ENCODE data around the gene DUS2.
"Not testable (repeated sequence)": the region's sequence is repeated elsewhere in the genome, so short reads cannot be mapped to it uniquely, and the experiment has no call there.

The DUS2 gene

DNA sequence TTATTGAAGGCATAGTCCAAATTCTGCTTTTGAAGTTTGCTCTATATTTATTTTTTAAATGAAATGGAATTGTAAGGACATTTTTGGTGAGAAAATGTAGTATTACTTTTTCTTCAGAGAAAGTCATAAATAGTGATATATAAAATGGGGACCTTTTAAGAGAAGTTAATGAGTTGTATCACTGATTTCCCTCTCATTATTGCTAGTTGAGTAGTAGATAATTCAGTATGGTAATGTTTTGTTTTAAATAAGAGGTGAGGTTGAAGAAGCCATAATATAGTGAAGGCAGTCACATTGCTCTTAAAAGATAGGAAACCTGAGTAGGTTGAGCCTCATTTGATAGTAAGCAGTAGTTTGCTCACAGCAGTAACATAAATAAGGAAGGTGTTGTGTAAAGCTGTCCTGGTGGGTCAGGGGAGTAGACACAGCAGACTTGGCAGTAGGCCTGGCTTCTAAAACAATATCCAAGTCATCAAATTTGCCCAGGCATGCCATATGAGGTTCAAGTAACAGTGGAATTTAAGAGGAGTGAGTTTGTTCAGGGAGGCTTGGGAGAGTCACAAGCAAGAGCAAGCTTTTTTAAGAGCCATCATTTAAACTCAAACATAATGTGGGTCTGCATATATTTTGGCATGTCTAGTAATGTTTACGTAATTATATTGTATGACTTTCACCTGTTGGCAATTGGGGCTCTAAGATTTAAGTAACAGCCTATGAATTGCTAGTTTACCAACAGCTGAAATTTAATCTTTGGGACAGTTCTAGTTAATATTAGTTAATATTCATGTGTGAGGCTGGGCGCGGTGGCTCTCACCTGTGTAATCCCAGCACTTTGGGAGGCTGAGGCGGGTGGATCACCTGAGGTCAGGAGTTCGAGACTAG, 68.5 kb downstream of the DUS2 start:
- no peak for DNase-seq (ENCODE audit: low read depth)

DNA sequence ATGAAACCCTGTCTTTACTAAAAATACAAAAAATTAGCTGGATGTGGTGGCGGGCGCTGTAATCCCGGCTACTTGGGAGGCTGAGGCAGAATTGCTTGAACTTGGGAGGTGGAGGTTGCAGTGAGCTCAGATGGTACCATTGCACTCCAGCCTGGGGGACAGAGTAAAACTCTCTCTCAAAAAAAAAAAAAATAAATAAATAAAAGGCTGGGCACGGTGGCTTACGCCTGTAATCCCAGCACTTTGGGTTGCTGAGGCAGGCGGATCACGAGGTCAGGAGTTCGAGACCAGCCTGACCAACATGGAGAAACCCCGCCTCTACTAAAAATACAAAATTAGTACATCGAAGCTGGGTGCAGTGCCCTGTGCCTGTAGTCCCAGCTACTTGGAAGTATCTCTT, 69.2 kb downstream of the DUS2 start:
- not testable (repeated sequence) for DNase-seq (ENCODE audit: low read depth)

DNA sequence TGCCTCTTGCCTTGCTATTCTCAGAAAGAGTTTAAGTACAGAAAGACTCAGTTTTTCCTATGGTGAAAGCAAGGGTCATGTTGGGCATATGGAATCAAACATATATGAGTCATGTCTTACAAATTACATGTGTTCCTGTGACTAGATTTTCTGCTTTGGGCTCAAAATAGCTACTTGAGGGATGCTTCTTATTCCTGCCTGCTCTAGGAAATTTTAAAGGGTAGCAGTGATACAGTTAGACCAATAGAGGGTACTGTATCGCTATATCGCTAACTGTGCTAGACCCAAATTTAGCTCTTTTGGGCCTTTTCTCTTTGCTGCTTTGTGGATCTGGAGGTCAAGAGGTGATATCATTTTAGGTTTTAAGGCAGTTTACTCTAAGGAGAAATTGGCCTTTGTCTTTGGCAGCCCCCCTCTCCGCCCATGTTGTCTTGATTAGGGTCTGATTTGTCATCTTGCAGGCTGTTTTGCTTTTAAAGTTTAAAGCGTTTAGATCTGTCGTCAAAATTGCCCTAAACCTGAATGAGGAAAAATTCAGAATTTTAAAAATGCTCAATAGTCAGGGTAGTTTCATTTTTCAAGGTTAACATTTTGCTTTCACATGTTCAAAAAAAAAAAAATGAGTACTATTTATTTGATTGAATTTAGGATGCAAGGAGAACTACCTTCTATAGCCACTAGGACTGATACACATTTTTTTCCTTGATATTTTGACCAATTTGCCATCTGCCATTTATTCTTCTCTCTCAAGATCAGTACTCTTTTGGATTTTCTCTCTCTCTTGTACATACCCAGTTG, 70.9 kb downstream of the DUS2 start:
- no peak for DNase-seq (ENCODE audit: low read depth)

DNA sequence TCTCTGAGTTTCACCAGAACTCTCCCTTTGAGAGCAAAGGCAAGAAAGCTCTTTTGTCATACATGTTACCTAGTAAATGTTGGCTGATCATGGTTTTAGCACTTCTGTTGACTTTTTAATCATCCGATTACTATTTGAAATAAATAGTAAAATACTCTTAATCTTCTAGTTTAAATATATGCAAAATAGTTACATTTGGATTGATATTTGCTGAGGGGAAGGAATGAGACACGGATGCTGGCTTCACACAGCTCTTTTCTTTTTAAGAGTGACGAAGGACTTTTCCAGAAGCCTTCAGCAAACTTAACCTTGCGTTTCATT, 71.5 kb downstream of the DUS2 start:
- no peak for DNase-seq (ENCODE audit: low read depth)

DNA sequence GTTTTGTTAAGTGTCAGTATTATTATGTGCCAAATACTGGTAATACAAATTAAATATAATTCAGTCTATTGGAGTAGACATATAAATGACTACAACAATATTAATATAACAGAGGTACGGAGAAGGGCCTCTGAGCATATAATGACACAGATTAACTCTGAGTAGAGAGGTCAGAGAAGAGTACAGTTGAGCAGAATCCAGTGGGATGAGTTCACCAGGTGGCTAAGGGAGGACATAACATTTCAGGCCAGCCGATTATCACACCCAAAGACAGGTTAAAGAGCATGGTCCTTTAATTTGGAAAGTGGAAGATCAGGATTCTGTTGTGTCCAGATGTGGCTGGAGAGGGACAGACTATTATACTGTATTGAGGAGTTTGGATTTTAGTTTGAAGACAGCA, 73.4 kb downstream of the DUS2 start:
- DNase-seq (ENCODE audit: low read depth) = no peak

DNA sequence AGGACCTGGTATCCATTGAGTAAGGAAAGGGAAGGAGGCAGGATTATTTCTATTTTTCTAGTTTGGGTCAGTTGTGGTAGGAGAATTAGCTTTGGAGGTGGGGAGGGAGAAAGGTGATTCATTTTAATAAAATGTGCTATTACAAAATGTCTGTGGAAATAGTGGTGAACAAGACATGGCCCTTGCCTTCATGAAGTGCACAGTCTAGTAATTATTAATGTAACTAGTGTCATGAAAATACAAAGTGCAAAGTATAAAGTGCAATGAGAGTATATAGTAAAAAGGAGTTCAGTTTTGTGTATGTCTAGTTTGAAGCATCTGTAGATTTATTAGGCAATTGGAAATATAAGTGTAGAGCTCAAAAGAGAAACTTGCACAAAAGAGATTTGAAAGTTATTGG, 74.0 kb downstream of the DUS2 start:
- no peak for DNase-seq (ENCODE audit: low read depth)

DNA sequence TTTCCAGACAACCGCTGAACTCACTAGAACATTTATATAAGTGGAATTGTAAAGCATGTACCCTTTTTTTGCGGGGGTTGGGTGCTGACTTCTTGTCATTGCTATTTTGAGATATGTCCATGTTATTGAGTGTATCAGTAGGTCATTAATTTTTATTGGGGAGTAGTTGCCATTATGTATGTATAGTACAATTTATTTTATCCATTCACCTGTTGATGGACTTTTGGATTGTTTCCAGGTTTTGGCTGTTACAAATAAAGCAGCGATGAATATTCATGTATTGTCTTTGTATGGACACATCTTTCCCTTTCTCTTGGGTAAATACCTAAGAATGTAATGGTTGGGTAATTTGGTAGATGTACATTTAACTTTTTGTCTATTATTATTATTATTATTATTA, 74.8 kb downstream of the DUS2 start:
- DNase-seq (ENCODE audit: low read depth) = no peak

DNA sequence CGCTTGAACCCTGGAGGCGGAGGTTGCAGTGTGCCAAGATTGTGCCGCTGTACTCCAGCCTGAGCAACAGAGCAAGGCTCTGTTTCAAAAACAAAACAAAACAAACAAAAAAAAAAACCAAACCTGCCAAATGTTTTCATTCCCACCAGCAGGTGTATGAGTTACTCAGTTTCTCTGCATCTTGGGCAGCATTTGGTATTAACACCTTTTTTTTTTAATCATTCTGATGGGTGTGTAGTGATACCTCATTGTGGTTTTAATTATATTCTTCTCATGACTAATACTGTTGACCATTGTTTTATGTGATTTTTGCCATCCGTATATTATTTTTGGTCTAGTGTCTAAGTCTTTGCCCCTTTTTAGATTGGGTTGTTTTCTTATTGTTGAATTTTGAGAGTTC, 77.4 kb downstream of the DUS2 start:
- DNase-seq (ENCODE audit: low read depth) = no peak

DNA sequence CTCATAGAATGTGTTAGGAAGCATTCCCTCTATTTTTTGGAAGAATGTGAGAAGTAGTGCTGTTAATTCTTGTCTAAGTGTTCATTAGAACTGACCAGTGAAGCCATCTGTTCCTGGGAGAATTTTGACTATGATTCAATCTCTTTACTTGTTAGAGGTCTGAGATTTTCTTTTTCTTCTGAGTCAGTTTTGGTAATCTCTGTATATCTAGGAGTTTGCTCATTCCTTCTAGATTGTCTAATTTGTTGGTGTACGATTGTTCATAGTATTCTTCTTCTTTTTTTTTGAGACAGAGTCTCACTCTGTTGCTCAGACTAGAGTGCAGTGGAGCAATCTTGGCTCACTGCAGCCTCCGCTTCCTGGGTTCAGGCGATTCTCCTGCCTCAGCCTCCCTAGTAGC, 82.5 kb downstream of the DUS2 start:
- DNase-seq (ENCODE audit: low read depth) = no peak

DNA sequence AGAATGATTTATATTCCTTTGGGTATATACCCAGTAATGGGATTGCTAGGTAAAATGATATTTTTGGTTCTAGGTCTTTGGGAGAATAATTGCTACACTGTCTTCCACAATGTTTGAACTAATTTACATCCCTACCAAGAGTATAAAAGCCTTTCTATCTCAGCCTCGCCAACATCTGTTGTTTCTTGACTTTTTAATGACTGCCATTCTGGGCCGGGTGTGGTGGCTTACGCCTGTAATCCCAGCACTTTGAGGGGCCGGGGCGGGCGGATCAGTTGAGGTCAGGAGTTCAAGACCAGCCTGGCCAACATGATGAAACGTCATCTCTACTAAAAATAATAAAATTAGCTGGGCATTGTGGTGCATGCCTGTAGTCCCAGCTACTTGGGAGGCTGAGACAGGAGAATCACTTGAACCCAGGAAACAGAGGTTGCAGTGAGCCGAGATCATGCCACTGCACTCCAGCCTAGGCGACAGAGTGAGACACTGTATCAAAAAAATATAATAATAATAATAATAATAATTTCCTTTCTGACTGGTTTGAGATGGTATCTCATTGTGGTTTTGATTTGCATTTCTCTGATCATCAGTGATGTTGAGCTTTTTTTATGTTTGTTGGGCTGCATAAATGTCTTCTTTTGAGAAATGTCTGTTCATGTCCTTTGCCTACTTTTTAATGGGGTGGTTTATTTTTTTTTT, 84.3 kb downstream of the DUS2 start:
- not testable (repeated sequence) for DNase-seq (ENCODE audit: low read depth)

DNA sequence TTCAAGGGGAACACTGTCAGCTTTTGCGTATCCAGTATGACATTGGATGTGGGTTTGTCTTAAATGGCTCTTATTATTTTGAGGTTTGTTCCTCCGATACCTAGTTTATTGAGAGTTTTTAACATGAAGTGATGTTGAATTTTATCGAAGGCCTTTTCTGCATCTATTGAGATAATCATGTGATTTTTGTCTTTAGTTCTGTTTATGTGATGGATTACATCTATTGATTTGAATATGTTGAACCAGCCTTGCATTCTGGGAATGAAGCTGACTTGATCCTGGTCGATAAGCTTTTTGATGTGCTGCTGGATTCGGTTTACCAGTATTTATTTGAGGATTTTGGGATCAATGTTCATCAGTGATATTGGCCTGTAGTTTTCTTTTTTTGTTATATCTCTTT, 86.1 kb downstream of the DUS2 start:
- DNase-seq (ENCODE audit: low read depth) = not testable (repeated sequence)

DNA sequence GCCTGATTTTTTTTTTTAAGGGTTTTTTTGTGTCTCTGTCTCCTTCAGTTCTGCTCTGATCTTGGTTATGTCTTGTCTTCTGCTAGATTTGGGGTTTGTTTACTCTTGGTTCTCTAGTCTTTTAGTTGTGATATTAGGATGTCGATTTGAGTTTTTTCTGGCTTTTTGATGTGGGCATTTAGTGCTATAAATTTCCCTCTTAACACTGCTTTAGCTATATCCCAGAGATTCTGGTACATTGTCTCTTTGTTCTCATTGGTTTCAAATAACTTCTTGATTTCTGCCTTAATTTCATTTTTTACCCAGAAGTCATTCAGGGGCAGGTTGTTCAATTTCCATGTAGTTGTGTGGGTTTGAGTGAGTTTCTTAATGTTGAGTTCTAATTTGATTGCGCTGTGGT, 87.5 kb downstream of the DUS2 start:
- DNase-seq (ENCODE audit: low read depth) = not testable (repeated sequence)

DNA sequence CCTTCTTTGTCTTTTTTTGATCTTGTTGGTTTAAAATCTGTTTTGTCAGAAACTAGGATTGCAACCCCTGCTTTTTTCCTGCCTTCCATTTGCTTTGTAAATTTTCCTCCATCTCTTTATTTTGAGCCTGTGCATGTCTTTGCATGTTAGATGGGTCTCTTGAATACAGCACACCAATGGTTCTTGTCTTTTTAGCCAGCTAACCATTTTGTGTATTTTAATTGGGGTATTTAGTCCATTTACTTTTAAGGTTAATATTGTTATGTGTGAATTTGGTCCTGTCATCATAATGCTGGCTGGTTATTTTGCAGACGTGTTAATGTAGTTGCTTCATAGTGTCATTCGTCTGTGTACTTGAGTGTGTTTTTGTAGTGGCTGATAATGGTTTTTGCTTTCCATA, 88.3 kb downstream of the DUS2 start:
- no peak for DNase-seq (ENCODE audit: low read depth)

DNA sequence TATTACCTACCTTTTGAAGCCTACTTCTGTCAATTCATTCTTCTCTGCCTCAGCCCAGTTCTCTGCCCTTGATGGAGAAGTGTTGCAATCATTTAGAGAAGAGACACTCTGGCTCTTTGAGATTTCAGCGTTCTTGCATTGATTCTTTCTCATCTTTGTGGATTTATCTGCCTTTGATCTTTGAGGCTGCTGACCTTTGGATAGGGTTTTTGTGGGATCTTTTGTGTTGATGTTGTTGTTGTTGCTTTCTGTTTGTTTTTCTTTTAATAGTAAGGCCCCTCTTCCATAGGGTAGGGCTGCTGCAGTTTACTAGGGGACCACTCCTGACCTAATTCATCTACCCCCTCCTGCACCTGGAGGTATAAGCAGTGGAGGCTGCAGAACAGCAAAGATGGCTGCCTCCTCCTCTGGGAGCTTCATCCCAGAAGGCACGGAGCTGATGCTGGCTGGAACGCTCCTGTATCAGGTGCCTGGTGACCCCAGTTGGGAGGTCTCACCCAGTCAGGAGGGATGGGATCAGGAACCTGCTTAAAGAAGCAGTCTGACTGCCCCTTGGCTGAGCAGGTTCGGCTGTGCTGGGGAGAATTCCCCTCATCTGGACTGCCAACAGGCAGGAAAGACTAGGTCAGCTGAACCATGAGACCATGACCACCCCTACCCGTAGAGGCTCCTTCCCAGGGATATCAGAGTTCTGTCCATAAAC, 90.1 kb downstream of the DUS2 start:
- DNase-seq (ENCODE audit: low read depth) = no peak

DNA sequence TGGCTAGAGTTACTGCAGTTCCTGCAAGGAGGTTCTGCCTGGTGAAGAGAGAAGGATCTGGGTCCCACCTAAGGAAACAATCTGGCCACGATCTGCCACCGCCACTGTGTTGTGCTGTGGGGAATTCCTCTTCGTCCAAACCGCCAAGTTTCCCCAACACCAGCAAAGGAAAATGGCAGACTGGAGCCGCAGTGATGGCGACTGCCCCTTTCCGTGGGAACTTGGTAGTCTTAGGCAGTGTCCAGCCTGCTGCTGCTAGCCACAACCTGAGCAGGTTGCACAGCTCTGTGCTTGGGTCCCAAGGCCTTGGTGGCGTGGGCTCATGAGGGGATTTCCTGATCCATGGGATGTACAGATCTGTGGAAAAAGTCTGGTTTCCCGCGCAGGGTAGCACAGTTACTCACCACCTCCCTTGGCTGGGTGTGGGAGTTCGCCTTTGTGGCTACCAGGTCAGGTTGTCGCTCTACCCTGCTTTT, 90.7 kb downstream of the DUS2 start:
- no peak for DNase-seq (ENCODE audit: low read depth)

DNA sequence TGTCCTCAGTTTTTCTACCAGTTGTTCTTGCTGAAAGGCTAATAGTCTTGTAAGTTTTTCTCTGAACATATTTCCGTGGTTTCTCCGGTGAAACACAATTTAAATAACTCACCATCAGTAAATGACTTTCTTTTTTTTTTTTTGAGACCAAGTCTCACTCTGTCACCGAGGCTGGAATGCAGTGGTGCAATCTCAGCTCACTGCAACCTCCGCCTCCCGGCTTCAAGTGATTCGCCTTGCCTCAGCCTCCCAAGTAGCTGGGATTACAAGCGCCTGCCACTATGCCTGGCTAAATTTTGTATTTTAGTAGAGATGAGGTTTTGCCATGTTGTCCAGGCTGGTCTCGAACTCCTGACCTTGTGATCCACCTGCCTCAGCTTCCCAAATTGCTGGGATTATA, 91.9 kb downstream of the DUS2 start:
- DNase-seq (ENCODE audit: low read depth) = not testable (repeated sequence)

DNA sequence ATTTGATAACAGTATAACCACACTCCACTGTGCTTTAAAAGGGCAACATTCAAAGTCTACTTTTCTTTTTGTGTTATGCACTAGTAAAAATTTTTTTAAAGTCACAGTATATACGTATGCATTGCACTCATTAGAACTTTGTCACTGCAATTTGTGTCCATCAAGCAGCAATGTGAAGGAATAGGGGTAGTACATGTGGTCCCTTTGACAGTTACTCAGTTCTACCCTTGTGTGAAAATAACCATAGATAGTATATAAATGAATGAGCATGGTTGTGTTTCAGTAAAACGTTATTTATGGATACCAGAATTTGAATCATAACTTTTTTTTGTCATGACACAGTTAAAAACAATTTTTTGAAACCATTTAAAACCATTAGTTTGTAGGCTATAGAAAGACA, 92.8 kb downstream of the DUS2 start:
- no peak for DNase-seq (ENCODE audit: low read depth)

DNA sequence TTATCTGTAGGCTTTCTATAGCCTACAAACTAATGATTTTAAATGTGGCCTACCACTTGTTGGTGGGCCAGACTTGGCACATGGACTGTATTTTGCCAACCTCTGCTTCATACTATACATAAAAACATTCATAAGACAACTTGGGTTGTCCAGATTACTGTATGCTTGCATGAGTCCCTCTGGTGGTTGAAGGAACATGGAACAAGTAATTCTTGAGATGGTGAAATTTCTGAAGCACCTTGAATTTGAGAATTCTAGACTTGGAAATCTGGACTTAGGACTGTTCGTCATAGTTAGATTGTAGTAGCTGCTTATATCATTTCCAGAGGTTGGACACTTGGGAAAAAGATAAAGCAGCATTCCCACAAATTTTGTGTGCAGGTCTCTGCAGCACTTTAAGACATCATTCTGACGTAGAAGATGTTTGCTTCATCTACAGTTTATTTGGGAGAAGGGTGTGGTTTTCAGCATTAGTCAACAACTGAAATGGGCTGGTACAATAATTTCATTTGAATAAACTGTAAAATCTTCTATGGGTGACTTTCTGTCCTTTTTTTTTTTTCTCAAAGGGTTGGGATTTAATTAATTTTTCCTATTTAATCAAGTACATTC, 93.3 kb downstream of the DUS2 start:
- DNase-seq (ENCODE audit: low read depth) = no peak

DNA sequence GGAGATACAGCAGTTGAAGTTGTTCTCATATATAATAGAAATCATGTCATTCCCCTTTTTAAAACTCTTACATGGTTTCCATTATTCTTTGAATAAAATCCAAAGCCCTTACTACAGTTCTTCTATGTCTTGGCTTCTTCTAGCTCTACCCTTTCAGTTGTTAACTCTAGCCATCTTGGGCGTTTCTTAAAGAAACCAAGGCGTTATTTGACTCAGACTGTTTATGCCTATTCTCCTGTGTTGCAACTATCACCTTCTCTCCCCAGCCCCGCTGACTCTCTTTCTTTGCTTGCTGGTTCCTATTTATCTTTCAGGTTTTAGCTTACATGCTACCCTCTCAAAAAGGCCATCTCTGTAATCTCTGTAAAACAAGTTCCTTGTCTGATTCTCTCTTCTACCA, 94.8 kb downstream of the DUS2 start:
- DNase-seq (ENCODE audit: low read depth) = no peak

DNA sequence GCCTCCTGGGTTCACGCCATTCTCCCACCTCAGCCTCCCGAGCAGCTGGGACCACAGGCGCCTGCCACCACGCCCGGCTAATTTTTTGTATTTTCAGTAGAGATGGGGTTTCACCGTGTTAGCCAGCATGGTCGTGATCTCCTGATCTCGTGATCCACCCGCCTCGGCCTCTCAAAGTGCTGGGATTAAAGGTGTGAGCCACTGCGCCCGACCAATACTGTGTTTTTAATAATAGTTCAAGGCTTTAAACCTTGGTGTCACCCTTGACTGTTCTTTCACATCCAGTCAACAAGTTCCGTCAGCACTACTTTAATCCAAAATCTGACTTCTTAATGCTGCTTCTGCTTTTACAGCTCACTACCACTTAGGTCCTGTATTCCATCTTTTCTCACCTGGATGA, 95.9 kb downstream of the DUS2 start:
- not testable (repeated sequence) for DNase-seq (ENCODE audit: low read depth)

DNA sequence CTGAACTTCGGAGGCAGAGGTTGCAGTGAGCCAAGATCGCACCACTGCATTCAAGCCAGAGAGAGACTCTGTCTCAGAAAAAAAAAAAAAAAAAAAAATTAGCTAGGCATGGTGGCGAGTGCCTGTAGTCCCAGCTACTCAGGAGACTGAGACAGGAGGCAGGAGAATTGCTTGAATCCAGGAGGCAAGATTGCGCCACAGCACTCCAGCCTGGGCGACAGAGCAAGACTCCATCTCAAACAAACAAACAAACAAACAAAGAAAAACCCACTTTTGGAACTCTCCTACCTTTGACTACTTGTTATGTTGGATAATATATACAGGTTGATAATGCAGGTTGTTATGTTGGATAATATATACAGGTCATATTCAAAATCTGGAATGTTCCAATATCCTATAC, 97.4 kb downstream of the DUS2 start:
- not testable (repeated sequence) for DNase-seq (ENCODE audit: low read depth)

DNA sequence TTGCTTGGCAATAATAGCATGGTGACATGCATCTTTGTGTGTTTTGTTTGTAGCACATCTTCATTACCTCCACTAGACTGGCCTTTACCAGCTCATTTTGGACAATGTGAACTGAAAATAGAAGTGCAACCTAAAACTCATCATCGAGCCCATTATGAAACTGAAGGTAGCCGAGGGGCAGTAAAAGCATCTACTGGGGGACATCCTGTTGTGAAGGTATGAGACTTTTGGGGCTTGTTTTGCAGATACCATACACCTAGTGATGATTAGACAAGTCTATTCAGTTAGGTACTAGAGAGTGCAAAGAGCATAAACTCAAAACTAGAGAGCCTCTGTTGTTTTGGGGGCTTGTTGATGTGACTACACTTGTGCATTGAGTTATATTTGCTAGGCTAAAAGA, 103.3 kb downstream of the DUS2 start:
- no peak for DNase-seq (ENCODE audit: low read depth)
